SH-SY5Y (cell line): ENCODE data around the gene ENGASE.

Experiments
- GATA2 ChIP-seq: IDR thresholded peaks from 2 replicates; pipeline ENCODE4 v1.6.1; 2011; ENCODE audit warnings: mild to moderate bottlenecking, low read depth, low read length
- GATA3 ChIP-seq: IDR thresholded peaks from 2 replicates; pipeline ENCODE4 v1.6.1; 2011; ENCODE audit warnings: low read depth, mild to moderate bottlenecking, low read length, moderate library complexity

DNA sequence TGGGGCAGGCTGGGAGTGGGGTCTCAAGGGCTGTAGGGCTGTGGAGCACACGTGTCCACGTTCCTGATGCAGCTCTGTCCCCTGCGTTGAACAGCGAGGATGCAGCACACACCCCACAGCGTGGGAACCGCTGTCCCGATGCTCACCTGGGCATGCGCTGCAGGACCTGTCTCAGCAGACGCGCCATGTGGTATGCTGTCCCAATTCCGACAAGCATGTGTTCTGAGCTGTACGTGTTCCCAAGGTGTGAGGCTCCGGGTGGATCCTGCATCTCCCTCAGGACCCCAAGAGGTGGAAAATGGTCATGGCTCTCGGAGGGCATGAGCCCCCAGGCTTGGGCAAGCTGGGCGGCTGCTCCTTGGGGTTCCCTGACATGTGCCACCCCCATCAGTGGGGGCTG, 34.2 kb downstream of the ENGASE start:
- TF ChIP-seq GATA3 (no peak), GATA2 (no peak)
